Measurements from ENCODE around the gene GADL1.

- TF ChIP-seq ZBTB6 (tag by site-specific recombination; IDR thresholded peaks at IDR 0.05) (no peak), CTCF (tag by site-specific recombination; IDR thresholded peaks at IDR 0.05) (no peak), ZNF530 (tag by site-specific recombination; IDR thresholded peaks at IDR 0.05; ENCODE audit: low read depth) (no peak), ZNF184 (tag by site-specific recombination; IDR thresholded peaks at IDR 0.05) (no peak), ZNF311 (tag by site-specific recombination; IDR thresholded peaks at IDR 0.05; ENCODE audit: borderline replicate concordance) (no peak), ZNF274 (IDR thresholded peaks at IDR 0.05; ENCODE audit: low read length) (no peak), ZNF274 (tag by site-specific recombination; IDR thresholded peaks at IDR 0.05; ENCODE audit: borderline replicate concordance) (no peak), KLF16 (tag by site-specific recombination; IDR thresholded peaks at IDR 0.05) (no peak), ZBTB7A (tag by site-specific recombination; IDR thresholded peaks at IDR 0.05; ENCODE audit: low read depth) (no peak), ZNF561 (tag by site-specific recombination; IDR thresholded peaks at IDR 0.05; ENCODE audit: borderline replicate concordance) (no peak)
Observed at GRCh38 chr3:30712991-30713390, 181.5 kb downstream of the GADL1 start.
